GM12878 (cell line): ENCODE measurements around the gene MSL2. TPM values are rescaled to one million over a fixed set of nuclear protein-coding genes. Genes with fewer than 3 reads are reported as not detected.

Experiments used
- ATF7 ChIP-seq: fragments of 450-650 bp; IDR thresholded peaks from 2 replicates; pipeline ENCODE4 v1.6.1; 2016; ENCODE audit warnings: low read depth, mild to moderate bottlenecking
- EGR1 ChIP-seq, 2 experiments: IDR thresholded peaks; 1 replicate in 1 of 2; 2 replicates in 1 of 2; pipeline ENCODE4 v1.6.1; 2011 to 2012; ENCODE audit warnings: low read depth in 2 of 2, low read length in 2 of 2, borderline replicate concordance in 1 of 2, mild to moderate bottlenecking in 1 of 2, moderate library complexity in 1 of 2
- IRF3 ChIP-seq: fragments of 450-650 bp; IDR thresholded peaks from 2 replicates; pipeline ENCODE4 v1.6.1; 2014; ENCODE audit warnings: mild to moderate bottlenecking
- RELA ChIP-seq: fragments of 450-650 bp; IDR thresholded peaks from 2 replicates; pipeline ENCODE4 v1.8.0; 2014; ENCODE audit warnings: borderline replicate concordance; ENCODE audit not compliant: partially characterized antibody
- RELB ChIP-seq: fragments of 450-650 bp; IDR thresholded peaks from 2 replicates; pipeline ENCODE4 v1.6.1; 2017; ENCODE audit warnings: low read depth, mild to moderate bottlenecking, moderate library complexity
- SKIL ChIP-seq: fragments of 450-650 bp; IDR thresholded peaks from 2 replicates; pipeline ENCODE4 v1.6.1; 2017; ENCODE audit warnings: mild to moderate bottlenecking, low read depth, inconsistent platforms; ENCODE audit not compliant: poor library complexity, severe bottlenecking
- TCF3 ChIP-seq: IDR thresholded peaks from 2 replicates; pipeline ENCODE4 v1.6.1; 2012; ENCODE audit warnings: low read depth, mild to moderate bottlenecking, low read length, borderline replicate concordance; ENCODE audit not compliant: insufficient read depth
- ZNF217 ChIP-seq: fragments of 450-650 bp; IDR thresholded peaks from 2 replicates; pipeline ENCODE4 v1.6.1; 2017; ENCODE audit warnings: antibody characterized with exemption, mild to moderate bottlenecking
- polyA plus RNA-seq, 11 experiments: library from polyadenylated mRNA; depleted of rRNA in 4 of 11; unstranded in 6 of 11; stranded (reverse) in 5 of 11; fragments of >200 nt; fragmentation: Nextera tagmentation in 4 of 11; fragmentation: Illumina TruSeq in 1 of 11; extraction: Ambion mirVana in 4 of 11; extraction: Trizol in 1 of 11; gene quantifications; 1 replicate in 1 of 11; 2 replicates in 10 of 11; pipeline versions ENCODE4 v1.2.1 to v1.2.3, GENCODE V29; 2011 to 2016; ENCODE audit warnings: inconsistent platforms in 2 of 11, missing spikeins in 2 of 11, low read depth in 1 of 11
- total RNA-seq, 4 experiments: library from RNA; depleted of rRNA in 3 of 4; stranded (reverse); fragments of >200 nt in 3 of 4; fragmentation: Illumina TruSeq in 1 of 4; extraction: Trizol in 1 of 4; gene quantifications; 2 replicates each; pipeline versions ENCODE4 v1.2.1 to v1.2.3, GENCODE V29; 2013 to 2021

MSL2 gene
- total and polyA plus RNA-seq, 10 of the 15 experiments (the other 5 are each of a cell fraction or from before 2014, with no cell fraction given), result 3.5 to 31.7 (median 10.5) TPM

- TF ChIP-seq RELB, result no peak
- TF ChIP-seq RELA, result no peak
- TF ChIP-seq ATF7, result peak; percentile 91
- peak; percentile 18 for TF ChIP-seq SKIL
- TF ChIP-seq ZNF217, result no peak
- TF ChIP-seq TCF3, result no peak
- TF ChIP-seq IRF3, result no peak
- no peak for TF ChIP-seq EGR1 (IDR thresholded peaks at IDR 0.05; ENCODE audit: borderline replicate concordance in 1 of 2, low read depth in 2 of 2, low read length in 2 of 2)
Measured at GRCh38 chr3:136193278-136194054, 2.7 kb downstream of the MSL2 start (continued).
